Esophagus squamous epithelium (tissue), 4 donors: Measurements from ENCODE around the gene IRX3.

Experiments
- POLR2A ChIP-seq, 4 donors: fragments of 450-650 bp; IDR thresholded peaks; one replicate each; pipeline ENCODE4 v1.6.1; 2017; ENCODE audit warnings: antibody characterized with exemption in 4 of 4, mild to moderate bottlenecking in 4 of 4, moderate library complexity in 3 of 4
- TF ChIP-seq, protein P1 (sequence below), 6 experiments: fragments of 450-650 bp in 4 of 6; fragments of 200-600 bp in 2 of 6; sonication (generic) in 2 of 6; IDR thresholded peaks; one replicate each; pipeline ENCODE4 v1.5.1; 2016 to 2019; ENCODE audit warnings: antibody characterized with exemption in 6 of 6, mild to moderate bottlenecking in 4 of 6, moderate library complexity in 4 of 6

DNA sequence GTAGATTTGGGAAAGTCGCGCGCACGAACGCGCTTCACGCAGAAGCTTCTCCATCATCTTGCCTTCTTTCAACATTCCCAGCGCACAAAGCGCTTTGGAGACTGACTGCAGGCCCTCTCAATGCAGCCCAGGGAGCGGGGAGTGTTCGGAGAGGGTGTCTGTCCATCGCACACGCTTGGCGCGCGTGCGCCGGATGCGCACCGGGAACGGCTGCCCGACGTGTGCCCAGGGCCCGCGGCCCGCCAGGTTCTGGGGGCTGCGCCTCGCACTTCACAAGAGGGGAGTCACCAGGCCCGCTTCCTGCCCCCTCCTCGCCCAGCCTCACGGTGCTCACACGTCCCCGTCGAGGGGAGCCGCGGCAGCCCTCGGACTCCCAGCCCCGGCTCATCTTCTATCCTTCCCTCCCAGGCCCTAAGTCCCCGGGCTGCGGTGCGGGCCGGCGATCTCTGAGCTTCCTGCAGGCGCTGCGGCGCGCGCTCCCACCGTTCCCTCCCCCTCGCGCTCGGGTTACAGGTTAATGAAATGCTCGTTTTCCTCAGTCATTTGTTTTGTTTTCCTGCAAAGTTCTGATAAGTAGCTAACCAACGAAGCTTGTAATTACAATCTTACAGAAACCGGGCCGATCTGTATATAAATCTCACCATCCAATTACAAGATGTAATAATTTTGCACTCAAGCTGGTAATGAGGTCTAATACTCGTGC is 2.8 kb upstream of the IRX3 start:
- TF ChIP-seq, protein P1, sequence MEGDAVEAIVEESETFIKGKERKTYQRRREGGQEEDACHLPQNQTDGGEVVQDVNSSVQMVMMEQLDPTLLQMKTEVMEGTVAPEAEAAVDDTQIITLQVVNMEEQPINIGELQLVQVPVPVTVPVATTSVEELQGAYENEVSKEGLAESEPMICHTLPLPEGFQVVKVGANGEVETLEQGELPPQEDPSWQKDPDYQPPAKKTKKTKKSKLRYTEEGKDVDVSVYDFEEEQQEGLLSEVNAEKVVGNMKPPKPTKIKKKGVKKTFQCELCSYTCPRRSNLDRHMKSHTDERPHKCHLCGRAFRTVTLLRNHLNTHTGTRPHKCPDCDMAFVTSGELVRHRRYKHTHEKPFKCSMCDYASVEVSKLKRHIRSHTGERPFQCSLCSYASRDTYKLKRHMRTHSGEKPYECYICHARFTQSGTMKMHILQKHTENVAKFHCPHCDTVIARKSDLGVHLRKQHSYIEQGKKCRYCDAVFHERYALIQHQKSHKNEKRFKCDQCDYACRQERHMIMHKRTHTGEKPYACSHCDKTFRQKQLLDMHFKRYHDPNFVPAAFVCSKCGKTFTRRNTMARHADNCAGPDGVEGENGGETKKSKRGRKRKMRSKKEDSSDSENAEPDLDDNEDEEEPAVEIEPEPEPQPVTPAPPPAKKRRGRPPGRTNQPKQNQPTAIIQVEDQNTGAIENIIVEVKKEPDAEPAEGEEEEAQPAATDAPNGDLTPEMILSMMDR (IDR thresholded peaks at IDR 0.05): no peak
- TF ChIP-seq POLR2A (IDR thresholded peaks at IDR 0.05): no peak
